Gastrocnemius medialis (tissue), 4 donors: ENCODE data around the gene ACSL5.

Experiments
- CTCF ChIP-seq, 5 experiments: fragments of 450-650 bp in 3 of 5; fragments of 200-600 bp in 2 of 5; sonication (generic) in 2 of 5; IDR thresholded peaks in 4 of 5; conservative IDR thresholded peaks in 1 of 5; 1 replicate in 4 of 5; 2 replicates in 1 of 5; pipeline ENCODE4 v1.5.1; 2016 to 2019; ENCODE audit warnings: antibody characterized with exemption in 5 of 5, mild to moderate bottlenecking in 3 of 5, moderate library complexity in 3 of 5
- POLR2A ChIP-seq, 2 donors: fragments of 450-650 bp; IDR thresholded peaks; one replicate each; pipeline ENCODE4 v1.6.1; 2017; ENCODE audit warnings: antibody characterized with exemption in 2 of 2, mild to moderate bottlenecking in 2 of 2, moderate library complexity in 2 of 2

DNA sequence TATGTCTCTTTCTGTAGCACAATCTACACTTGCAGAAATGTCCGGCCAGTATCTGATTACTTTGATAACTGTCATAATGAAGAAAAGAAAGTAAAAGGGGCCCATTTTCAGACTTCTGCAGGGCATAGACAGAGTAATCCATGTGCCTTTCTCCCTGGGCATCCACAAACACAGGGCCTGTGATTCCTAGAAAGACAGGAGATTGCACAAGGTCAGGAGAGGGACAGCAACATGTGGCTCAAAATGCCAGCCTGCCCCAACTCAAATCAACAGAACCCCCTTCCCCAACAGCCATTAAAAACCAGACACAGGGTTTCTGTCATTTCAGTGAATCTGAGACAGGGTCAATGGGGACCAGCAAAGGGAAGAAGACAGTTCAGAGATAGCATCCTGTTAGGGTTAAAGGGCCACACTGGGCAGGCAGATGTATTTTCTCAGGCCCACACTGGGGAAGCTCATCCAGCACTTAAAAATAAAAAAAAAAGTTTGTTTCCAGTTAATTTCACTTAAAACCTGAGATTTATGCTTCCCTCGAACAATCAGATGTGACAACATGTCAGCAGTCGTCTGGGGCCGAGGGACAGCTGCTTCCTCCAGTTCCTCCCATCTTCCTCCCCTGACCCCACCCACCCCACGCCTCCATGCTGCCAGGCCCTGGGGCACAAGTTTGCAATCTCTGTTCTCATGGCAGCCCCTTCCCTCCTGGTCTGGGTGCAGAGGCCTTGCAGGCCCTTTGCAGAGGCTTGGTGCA lies 30.7 kb upstream of the ACSL5 start:
- TF ChIP-seq CTCF (IDR thresholded peaks at IDR 0.05 in 4 of 5, conservative IDR thresholded peaks at IDR 0.05 in 1 of 5) (no peak), POLR2A (IDR thresholded peaks at IDR 0.05) (no peak)
